GM18505 (cell line): Measurements from ENCODE around the gene RBFOX1.

Experiments
- ATAC-seq: cut with Tn5 transposase; IDR thresholded peaks from one replicate; pipeline ENCODE4 v1.9.1; 2021; ENCODE audit not compliant: unreplicated experiment
- POLR2A ChIP-seq: IDR thresholded peaks from 4 replicates; pipeline ENCODE4 v1.6.1; 2011; ENCODE audit warnings: borderline replicate concordance; ENCODE audit not compliant: insufficient read depth, insufficient read length; ENCODE audit errors: extremely low read depth

Gene RBFOX1

DNA sequence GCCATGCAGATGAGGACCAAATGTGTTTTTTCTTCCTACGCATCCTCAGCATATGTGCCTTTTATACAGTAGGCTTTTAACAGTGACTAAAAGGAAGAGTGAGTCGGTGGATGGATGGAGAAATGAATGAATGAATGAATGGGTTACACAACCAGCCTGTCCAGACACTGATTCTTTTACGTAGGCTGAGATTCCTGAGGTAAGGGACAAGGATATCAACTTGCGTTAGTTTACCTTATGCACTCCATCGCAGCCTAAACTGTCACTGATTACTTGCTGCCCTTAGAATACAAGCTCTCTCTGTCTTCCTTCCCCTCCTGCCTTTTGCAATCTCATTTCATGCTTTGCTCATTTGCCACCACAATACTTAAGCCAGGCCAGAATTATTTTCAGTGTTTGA, 59.0 kb downstream of the RBFOX1 start:
- no peak for ATAC-seq
- no peak for TF ChIP-seq POLR2A

- ATAC-seq, result no peak
These were observed 59.6 kb downstream of the RBFOX1 start for GRCh38 chr16:7392206-7392605.

DNA sequence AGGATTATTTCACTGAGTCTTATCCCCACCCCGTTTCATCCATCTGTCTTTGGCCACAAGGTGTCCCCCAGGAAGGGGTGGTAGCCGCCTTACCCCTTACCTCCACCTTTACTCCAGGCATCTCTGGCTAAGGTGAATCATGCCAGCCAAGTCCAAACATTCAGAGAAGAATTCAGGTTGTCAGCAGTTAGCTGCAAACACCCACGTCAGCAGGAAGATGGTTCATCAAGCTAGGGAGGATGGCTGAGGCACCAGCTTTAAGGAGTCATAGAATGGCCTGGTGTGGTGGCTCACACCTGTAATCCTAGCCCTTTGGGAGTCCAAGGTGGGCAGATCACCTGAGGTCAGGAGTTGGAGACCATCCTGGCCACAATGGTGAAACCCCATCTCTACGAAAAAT, 61.0 kb downstream of the RBFOX1 start:
- TF ChIP-seq POLR2A, result no peak

More at GRCh38 chr16:7392206-7392605, 59.6 kb downstream of the RBFOX1 start:
- no peak for TF ChIP-seq POLR2A

DNA sequence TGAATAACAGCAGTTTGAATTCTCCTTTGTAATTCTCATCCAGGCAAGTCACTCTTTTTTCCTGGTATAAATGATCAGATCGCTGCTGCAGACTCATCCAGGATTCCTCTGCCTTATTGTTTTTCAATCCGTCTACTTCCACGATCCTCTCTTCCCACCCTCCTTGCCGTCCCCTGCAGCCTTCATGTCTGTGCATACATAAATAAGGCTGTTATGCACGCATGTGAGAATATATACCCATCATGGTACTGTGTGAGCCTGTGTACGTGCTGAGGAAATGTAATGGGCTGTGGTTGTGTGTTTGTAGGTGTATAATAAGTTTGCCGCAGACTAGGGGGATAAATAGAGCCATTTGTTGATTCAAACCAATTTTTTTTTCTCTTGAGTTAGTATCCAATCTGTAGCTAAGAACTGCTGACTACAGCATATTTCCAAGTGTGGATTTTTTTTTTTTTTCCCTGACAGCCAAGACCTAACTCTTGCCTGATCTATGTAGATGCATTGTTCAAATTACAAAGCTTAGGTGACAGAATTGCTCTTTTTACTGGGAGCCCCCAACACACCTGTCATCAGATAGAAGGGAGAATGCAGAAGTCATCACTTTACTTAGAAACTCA, 62.2 kb downstream of the RBFOX1 start:
- ATAC-seq, result no peak
- TF ChIP-seq POLR2A, result no peak

More for the DNA sequence above, 61.0 kb downstream of the RBFOX1 start:
- ATAC-seq, result no peak

DNA sequence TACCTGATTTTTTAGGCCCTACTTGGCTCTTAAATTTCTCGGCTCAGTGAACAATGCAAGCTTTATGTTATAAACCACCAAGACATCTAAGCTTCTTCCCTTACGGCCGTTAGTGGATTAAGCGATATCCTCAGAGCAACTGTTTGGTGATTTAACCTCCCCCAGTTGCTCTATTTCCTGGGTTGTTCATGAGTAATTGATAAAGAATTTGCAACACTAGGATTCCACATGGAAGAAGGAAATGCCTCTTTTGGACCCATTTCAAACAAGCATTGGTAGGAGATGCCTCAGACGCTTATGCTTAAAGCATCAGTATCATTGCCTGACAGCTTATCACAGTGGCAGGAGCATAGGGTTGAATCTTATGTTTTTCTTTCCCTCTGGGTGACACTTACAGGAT, 65.3 kb downstream of the RBFOX1 start:
- ATAC-seq, result no peak
- no peak for TF ChIP-seq POLR2A

- TF ChIP-seq POLR2A, result no peak
- ATAC-seq, result no peak
These were observed 65.9 kb downstream of the RBFOX1 start for GRCh38 chr16:7398536-7398935.

GRCh38 chr16:7399296-7399695, 66.7 kb downstream of the RBFOX1 start:
- no peak for TF ChIP-seq POLR2A
- no peak for ATAC-seq

DNA sequence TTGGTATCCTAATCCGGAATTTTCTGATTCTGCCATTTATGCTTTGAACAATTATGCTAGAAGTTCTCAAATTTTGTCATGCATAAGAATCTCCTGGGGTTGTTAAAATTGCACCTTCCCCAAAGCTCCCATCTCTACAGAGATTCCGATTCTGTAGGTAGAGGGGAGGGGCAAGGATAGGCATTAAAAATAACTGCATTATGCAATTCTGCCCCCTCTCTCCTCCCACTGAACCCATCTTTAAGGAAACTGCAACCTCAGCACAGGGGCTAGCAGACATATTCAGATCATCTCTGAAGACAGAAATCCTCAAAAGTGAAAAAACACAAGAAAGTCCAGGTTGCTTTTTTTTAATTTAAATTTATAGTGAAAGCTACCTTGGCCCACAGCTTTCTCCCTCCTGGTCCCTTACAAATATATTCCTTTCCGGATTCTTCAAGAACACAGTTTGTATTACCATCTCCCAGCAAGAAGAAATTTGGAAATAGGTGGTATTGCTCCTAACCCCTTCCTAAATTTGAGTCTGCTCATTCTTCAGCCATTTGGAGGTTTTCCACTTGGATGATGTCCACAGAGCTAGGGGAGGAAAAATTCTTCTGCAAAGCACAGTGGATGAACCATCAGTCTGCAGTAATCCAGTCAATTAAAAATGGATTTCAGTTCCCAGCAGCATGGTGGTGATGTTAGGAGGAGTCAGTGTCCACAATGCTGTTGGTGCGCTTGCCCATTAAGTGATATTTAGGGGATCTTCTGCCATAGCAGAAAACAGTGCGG, 67.7 kb downstream of the RBFOX1 start:
- no peak for ATAC-seq
- no peak for TF ChIP-seq POLR2A

DNA sequence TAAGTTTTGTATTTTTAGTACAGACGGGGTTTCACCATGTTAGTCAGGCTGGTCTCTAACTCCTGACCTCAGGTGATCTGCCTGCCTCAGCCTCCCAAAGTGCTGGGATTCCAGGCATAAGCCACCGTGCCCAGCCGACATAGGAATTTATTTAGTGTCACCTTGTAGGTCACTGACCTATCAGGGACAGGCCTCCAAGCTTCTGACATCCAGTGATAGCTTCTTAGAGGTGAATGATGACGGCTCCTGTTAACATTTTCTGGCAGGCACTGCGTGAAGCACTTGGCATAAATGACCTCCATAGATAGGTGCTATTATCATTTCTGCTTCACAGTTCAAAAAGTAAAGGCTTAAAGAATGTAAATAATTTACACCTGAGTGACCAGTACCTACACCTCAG, 71.6 kb downstream of the RBFOX1 start:
- no peak for ATAC-seq
- no peak for TF ChIP-seq POLR2A

DNA sequence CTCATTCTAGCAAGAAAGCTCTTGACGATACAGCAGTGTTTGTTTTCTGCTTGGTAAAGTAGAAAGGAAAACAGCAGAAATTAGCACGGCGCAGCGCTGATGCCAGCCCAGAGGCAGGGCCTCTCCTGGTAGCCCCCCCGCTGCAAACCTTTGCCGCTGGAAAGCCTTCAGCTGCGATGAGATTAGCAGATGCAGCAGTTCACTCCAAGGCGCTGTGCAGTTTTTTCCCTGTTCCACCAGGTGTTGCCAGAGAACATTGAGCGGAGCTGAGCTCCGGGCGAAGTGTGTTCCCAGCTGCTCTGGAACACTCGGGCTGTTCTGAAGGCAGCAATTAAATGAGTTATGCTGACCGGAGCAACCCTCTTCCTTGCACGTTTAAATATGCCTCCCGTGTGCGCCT, 72.5 kb downstream of the RBFOX1 start:
- TF ChIP-seq POLR2A, result no peak
- ATAC-seq, result no peak

GRCh38 chr16:7408700-7409365, 76.2 kb downstream of the RBFOX1 start:
- ATAC-seq, result no peak
- TF ChIP-seq POLR2A, result no peak

GRCh38 chr16:7419441-7419840, 86.8 kb downstream of the RBFOX1 start:
- no peak for ATAC-seq
- TF ChIP-seq POLR2A, result no peak

DNA sequence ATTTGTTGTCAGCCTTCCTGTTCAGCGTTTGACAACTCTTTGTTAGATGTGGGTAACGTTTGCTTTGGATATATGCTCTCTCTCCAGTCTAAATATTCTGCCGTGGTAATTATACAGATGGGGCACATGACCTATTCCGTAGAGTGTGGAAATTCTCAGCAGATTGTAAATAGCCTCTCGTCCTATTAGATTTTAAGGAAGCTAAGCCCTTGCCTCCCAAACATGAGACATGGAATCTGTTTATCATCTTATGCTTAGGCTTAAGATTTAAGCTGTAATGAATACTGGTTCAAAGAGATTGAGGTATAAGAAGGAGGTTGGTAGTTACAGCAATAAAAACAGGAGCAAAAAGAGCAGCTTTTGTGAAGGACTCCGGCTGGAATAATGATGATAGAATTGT, 87.4 kb downstream of the RBFOX1 start:
- no peak for TF ChIP-seq POLR2A
- ATAC-seq, result no peak

- ATAC-seq, result no peak
- TF ChIP-seq POLR2A, result no peak
These were observed 88.2 kb downstream of the RBFOX1 start for GRCh38 chr16:7420843-7421242.
